Panc1 (cell line): ENCODE measurements around the gene RNF111. TPM values are rescaled to one million over a fixed set of nuclear protein-coding genes. Genes with fewer than 3 reads are reported as not detected.

Experiments used
- ATAC-seq: fragments of 200-7000 bp; cut with Tn5 transposase; 2 replicates; pipeline ENCODE4 v1.9.1; 2020; ENCODE audit warnings: mild to moderate bottlenecking, moderate library complexity
- BruUV-seq: library from RNA; stranded (reverse); fragments of 400-500 nt; replicated peaks from 2 replicates; lab custom pipeline; 2021; lab: Mats Ljungman, UMichigan
- CTCF ChIA-PET: fragments of 300-600 bp; sonication (Branson Sonifier 250); formaldehyde crosslinking; loops from one replicate; lab custom pipeline; 2022; ENCODE audit warnings: antibody characterized with exemption; lab: Charles Lee
- POLR2A ChIA-PET: fragments of 300-600 bp; sonication (Branson Sonifier 250); formaldehyde crosslinking; loops from one replicate; lab custom pipeline; 2022; ENCODE audit warnings: antibody characterized with exemption; lab: Charles Lee
- DNase-seq: peaks from one replicate; pipeline ENCODE4 v3.0.0-alpha.2; 2010; ENCODE audit warnings: low read depth, low spot score
- H3K27ac ChIP-seq: 2 replicates; pipeline ENCODE4 v1.5.1; 2011; ENCODE audit warnings: mild to moderate bottlenecking, low read length, inconsistent platforms
- H3K27me3 ChIP-seq: fragments of 200-500 bp; sonication (Bioruptor generic); 2 replicates; pipeline ENCODE4 v1.6.0; 2014; ENCODE audit warnings: low read length, inconsistent platforms; ENCODE audit not compliant: control insufficient read depth, insufficient read depth
- H3K36me3 ChIP-seq: fragments of 200-500 bp; sonication (Bioruptor generic); 2 replicates; pipeline ENCODE4 v1.5.1; 2014; ENCODE audit warnings: inconsistent platforms, mild to moderate bottlenecking, low read length, moderate library complexity; ENCODE audit not compliant: control insufficient read depth, insufficient read depth
- H3K4me1 ChIP-seq: 2 replicates; pipeline ENCODE4 v1.5.1; 2011; ENCODE audit warnings: inconsistent platforms, mild to moderate bottlenecking, low read length, moderate library complexity; ENCODE audit not compliant: control insufficient read depth, insufficient read depth
- H3K4me3 ChIP-seq, 2 experiments: 2 replicates each; pipeline ENCODE4 v1.5.1; 2011 to 2012; ENCODE audit warnings: low read depth in 2 of 2, low read length in 2 of 2, mild to moderate bottlenecking in 2 of 2, inconsistent platforms in 1 of 2, moderate library complexity in 1 of 2
- H3K9me3 ChIP-seq: fragments of 200-500 bp; sonication (Bioruptor generic); 2 replicates; pipeline ENCODE4 v1.5.1; 2014; ENCODE audit warnings: low read depth, mild to moderate bottlenecking, inconsistent platforms, low read length, moderate library complexity; ENCODE audit not compliant: control insufficient read depth, insufficient read depth
- POLR2AphosphoS5 ChIP-seq: IDR thresholded peaks from 2 replicates; pipeline ENCODE4 v1.6.1; 2012; ENCODE audit warnings: mild to moderate bottlenecking, low read depth, low read length, moderate library complexity
- SIN3A ChIP-seq: IDR thresholded peaks from 2 replicates; pipeline ENCODE4 v1.6.1; 2012; ENCODE audit warnings: low read depth, mild to moderate bottlenecking, low read length, moderate library complexity, borderline replicate concordance; ENCODE audit not compliant: insufficient read depth
- TCF7L2 ChIP-seq: IDR thresholded peaks from 2 replicates; pipeline ENCODE4 v1.6.1; 2011; ENCODE audit warnings: mild to moderate bottlenecking, low read depth, low read length, inconsistent platforms
- in situ Hi-C: cut with HindIII; loops from 2 replicates; pipeline ENCODE4 v1.10.0; 2016; ENCODE audit warnings: low sequenced_read_pairs, low pct_unique_long_range_greater_than_20kb
- intact Hi-C: fragments of 100-400 bp; cut with micrococcal nuclease; formaldehyde crosslinking; loops from one replicate; pipeline ENCODE4 v1.10.0; 2022; ENCODE audit not compliant: unreplicated experiment
- total RNA-seq: library from RNA; stranded (reverse); gene quantifications from one replicate; pipeline ENCODE4 v1.2.1, GENCODE V29; 2021; ENCODE audit not compliant: unreplicated experiment
- TF ChIP-seq, protein P1 (sequence below), 2 experiments: IDR thresholded peaks; 2 replicates each; pipeline ENCODE4 v1.6.1; 2011 to 2012; ENCODE audit warnings: low read depth in 2 of 2, control low read depth in 1 of 2, low read length in 1 of 2, mild to moderate bottlenecking in 1 of 2, moderate library complexity in 1 of 2; ENCODE audit not compliant: insufficient read depth in 1 of 2
- TF ChIP-seq, protein P2 (sequence below): fragments of 450-650 bp; IDR thresholded peaks from 2 replicates; pipeline ENCODE4 v1.5.1; 2017; ENCODE audit warnings: mild to moderate bottlenecking

The RNF111 gene
- total RNA-seq, 1 experiment from 2014 or later: 37.2 TPM

DNA sequence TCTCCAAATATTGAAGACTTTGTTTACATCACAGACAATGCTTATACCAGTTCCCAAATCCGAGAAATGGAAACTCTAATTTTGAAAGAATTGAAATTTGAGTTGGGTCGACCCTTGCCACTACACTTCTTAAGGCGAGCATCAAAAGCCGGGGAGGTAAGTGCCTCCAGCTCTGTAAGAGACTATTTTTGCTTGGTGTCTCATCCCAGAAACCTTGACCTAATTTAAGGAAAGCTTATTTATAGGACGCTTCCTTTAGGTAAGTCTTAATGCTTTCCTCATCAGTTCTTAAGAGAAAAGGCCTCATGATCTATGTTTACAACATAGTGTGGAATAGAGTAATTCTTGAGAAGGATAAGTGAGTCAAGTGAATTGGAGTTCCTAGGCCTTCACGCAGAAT, 129.3 kb downstream of the RNF111 start:
- no peaks in the 10 kb centered on the region for H3K27me3 ChIP-seq
- CTCF ChIA-PET: no interaction called here
- DNase-seq (no peak), ATAC-seq (no peak)
- H3K4me3 ChIP-seq: no peak overlapping the region
- POLR2A ChIA-PET: interaction anchor here (0.5 kb wide), 1 partner anchor 262 kb away, joined by 6 read pairs; no protein-coding TSS in a partner anchor
- intact Hi-C loops: no loop called here
- H3K9me3 ChIP-seq: no peaks in the 10 kb centered on the region
- no TSS peak for BruUV-seq
- H3K4me1 ChIP-seq: no peaks in the 10 kb centered on the region
- peaks cover 21% of the 10 kb centered on the region; the same call in 1 of the 2 replicates for H3K36me3 ChIP-seq
- TF ChIP-seq, protein P1, sequence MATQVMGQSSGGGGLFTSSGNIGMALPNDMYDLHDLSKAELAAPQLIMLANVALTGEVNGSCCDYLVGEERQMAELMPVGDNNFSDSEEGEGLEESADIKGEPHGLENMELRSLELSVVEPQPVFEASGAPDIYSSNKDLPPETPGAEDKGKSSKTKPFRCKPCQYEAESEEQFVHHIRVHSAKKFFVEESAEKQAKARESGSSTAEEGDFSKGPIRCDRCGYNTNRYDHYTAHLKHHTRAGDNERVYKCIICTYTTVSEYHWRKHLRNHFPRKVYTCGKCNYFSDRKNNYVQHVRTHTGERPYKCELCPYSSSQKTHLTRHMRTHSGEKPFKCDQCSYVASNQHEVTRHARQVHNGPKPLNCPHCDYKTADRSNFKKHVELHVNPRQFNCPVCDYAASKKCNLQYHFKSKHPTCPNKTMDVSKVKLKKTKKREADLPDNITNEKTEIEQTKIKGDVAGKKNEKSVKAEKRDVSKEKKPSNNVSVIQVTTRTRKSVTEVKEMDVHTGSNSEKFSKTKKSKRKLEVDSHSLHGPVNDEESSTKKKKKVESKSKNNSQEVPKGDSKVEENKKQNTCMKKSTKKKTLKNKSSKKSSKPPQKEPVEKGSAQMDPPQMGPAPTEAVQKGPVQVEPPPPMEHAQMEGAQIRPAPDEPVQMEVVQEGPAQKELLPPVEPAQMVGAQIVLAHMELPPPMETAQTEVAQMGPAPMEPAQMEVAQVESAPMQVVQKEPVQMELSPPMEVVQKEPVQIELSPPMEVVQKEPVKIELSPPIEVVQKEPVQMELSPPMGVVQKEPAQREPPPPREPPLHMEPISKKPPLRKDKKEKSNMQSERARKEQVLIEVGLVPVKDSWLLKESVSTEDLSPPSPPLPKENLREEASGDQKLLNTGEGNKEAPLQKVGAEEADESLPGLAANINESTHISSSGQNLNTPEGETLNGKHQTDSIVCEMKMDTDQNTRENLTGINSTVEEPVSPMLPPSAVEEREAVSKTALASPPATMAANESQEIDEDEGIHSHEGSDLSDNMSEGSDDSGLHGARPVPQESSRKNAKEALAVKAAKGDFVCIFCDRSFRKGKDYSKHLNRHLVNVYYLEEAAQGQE (IDR thresholded peaks at IDR 0.05; ENCODE audit: insufficient read depth in 1 of 2, low read depth in 2 of 2, low read length in 1 of 2): no peak
- TF ChIP-seq TCF7L2 (no peak), POLR2AphosphoS5 (no peak), SIN3A (no peak)
- TF ChIP-seq, protein P2, sequence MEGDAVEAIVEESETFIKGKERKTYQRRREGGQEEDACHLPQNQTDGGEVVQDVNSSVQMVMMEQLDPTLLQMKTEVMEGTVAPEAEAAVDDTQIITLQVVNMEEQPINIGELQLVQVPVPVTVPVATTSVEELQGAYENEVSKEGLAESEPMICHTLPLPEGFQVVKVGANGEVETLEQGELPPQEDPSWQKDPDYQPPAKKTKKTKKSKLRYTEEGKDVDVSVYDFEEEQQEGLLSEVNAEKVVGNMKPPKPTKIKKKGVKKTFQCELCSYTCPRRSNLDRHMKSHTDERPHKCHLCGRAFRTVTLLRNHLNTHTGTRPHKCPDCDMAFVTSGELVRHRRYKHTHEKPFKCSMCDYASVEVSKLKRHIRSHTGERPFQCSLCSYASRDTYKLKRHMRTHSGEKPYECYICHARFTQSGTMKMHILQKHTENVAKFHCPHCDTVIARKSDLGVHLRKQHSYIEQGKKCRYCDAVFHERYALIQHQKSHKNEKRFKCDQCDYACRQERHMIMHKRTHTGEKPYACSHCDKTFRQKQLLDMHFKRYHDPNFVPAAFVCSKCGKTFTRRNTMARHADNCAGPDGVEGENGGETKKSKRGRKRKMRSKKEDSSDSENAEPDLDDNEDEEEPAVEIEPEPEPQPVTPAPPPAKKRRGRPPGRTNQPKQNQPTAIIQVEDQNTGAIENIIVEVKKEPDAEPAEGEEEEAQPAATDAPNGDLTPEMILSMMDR: no peak
- in situ Hi-C loops: no loop called here
- H3K27ac ChIP-seq: no peak overlapping the region

- intact Hi-C loops: no loop called here
- Histone ChIP-seq H3K4me1 (no peaks in the 10 kb centered on the region), H3K9me3 (no peaks in the 10 kb centered on the region), H3K27ac (no peak overlapping the region), H3K4me3 (no peak overlapping the region), H3K36me3 (peaks cover 14% of the 10 kb centered on the region; the same call in 1 of the 2 replicates), H3K27me3 (no peaks in the 10 kb centered on the region)
- no TSS peak for BruUV-seq
- ChIA-PET CTCF (no interaction called here), POLR2A (no interaction called here)
- in situ Hi-C loops: no loop called here
- DNase-seq (no peak), ATAC-seq (no peak)
- TF ChIP-seq SIN3A: no peak
- TF ChIP-seq, protein P1 (IDR thresholded peaks at IDR 0.05; ENCODE audit: insufficient read depth in 1 of 2, low read depth in 2 of 2, low read length in 1 of 2): no peak
- TF ChIP-seq TCF7L2: no peak
- no peak for TF ChIP-seq POLR2AphosphoS5
Measured at GRCh38 chr15:59119625-59120024, 132.2 kb downstream of the RNF111 start.
